Fibroblast of lung (primary cell): ENCODE data around the gene UNC45B.

ENCODE experiments used
- CTCF ChIP-seq, 2 donors: IDR thresholded peaks in 1 of 2; conservative IDR thresholded peaks in 1 of 2; 1 replicate in 1 of 2; 2 replicates in 1 of 2; pipeline ENCODE4 v1.5.1; 2011 to 2012; ENCODE audit warnings: low read length in 2 of 2, control low read depth in 1 of 2, inconsistent platforms in 1 of 2, low read depth in 1 of 2, mild to moderate bottlenecking in 1 of 2
- EZH2 ChIP-seq: IDR thresholded peaks from 2 replicates; pipeline ENCODE4 v1.5.1; 2012; ENCODE audit warnings: low read length, control low read depth, mild to moderate bottlenecking; ENCODE audit errors: missing control alignments

GRCh38 chr17:35121315-35121714 is 26.3 kb upstream of the UNC45B start, which contains the start of gene FNDC8:
- no peak for TF ChIP-seq EZH2
- no peak for TF ChIP-seq CTCF (conservative IDR thresholded peaks at IDR 0.05 in 1 of 2, IDR thresholded peaks at IDR 0.05 in 1 of 2; ENCODE audit: low read depth in 1 of 2, low read length in 2 of 2)
